H9 (cell line): ENCODE results near the gene IFI27L1. TPM values are rescaled to one million over a fixed set of nuclear protein-coding genes. Genes with fewer than 3 reads are reported as not detected.

Source experiments
- DNase-seq: peaks from one replicate; pipeline ENCODE4 v3.0.0-alpha.2; 2017
- H2AFZ ChIP-seq: one replicate; pipeline ENCODE4 v1.6.1; 2013; ENCODE audit warnings: mild to moderate bottlenecking, low read length, control low read depth, moderate library complexity
- H2AK5ac ChIP-seq: 2 replicates; pipeline ENCODE4 v1.6.1; 2013; ENCODE audit warnings: low read length, control low read depth, mixed read lengths; ENCODE audit not compliant: insufficient read length
- H2BK120ac ChIP-seq: one replicate; pipeline ENCODE4 v1.6.1; 2013; ENCODE audit warnings: low read depth, mild to moderate bottlenecking, low read length, control low read depth, inconsistent platforms; ENCODE audit not compliant: poor library complexity, severe bottlenecking
- H2BK12ac ChIP-seq: 2 replicates; pipeline ENCODE4 v1.6.1; 2013; ENCODE audit warnings: low read length, control low read depth, mixed read lengths, low read depth; ENCODE audit not compliant: insufficient read length
- H2BK15ac ChIP-seq: 2 replicates; pipeline ENCODE4 v1.6.1; 2013; ENCODE audit warnings: low read depth, low read length, control low read depth
- H2BK20ac ChIP-seq: one replicate; pipeline ENCODE4 v1.6.1; 2013; ENCODE audit warnings: low read depth, mild to moderate bottlenecking, low read length, control low read depth, inconsistent platforms; ENCODE audit not compliant: poor library complexity, severe bottlenecking
- H2BK5ac ChIP-seq: 2 replicates; pipeline ENCODE4 v1.6.1; 2013; ENCODE audit warnings: low read length, control low read depth, mixed read lengths; ENCODE audit not compliant: insufficient read length
- H3K14ac ChIP-seq: 2 replicates; pipeline ENCODE4 v1.6.1; 2013; ENCODE audit warnings: low read length, control low read depth; ENCODE audit not compliant: insufficient read depth
- H3K18ac ChIP-seq: 2 replicates; pipeline ENCODE4 v1.6.1; 2013; ENCODE audit warnings: low read depth, mild to moderate bottlenecking, mixed read lengths, low read length, control low read depth; ENCODE audit not compliant: insufficient read length
- H3K23ac ChIP-seq: 2 replicates; pipeline ENCODE4 v1.6.1; 2013; ENCODE audit warnings: low read length, control low read depth, mixed read lengths, low read depth; ENCODE audit not compliant: insufficient read length
- H3K23me2 ChIP-seq: 2 replicates; pipeline ENCODE4 v1.6.1; 2013; ENCODE audit warnings: low read depth, mild to moderate bottlenecking, mixed read lengths, low read length, control low read depth; ENCODE audit not compliant: insufficient read length, poor library complexity, severe bottlenecking
- H3K27ac ChIP-seq: 2 replicates; pipeline ENCODE4 v1.5.1; 2013; ENCODE audit warnings: low read length, control low read depth, mixed read lengths, low read depth; ENCODE audit not compliant: insufficient read length
- H3K27me3 ChIP-seq: 2 replicates; pipeline ENCODE4 v1.6.1; 2013; ENCODE audit warnings: low read length, control low read depth, inconsistent platforms; ENCODE audit not compliant: insufficient read depth
- H3K4ac ChIP-seq: 2 replicates; pipeline ENCODE4 v1.6.1; 2013; ENCODE audit warnings: low read depth, mild to moderate bottlenecking, control low read depth, inconsistent platforms, low read length, moderate library complexity
- H3K4me1 ChIP-seq: 2 replicates; pipeline ENCODE4 v1.6.1; 2013; ENCODE audit warnings: low read length, control low read depth, inconsistent platforms; ENCODE audit not compliant: insufficient read depth
- H3K4me2 ChIP-seq: 2 replicates; pipeline ENCODE4 v1.6.1; 2013; ENCODE audit warnings: low read length, control low read depth, mixed read lengths; ENCODE audit not compliant: insufficient read length, insufficient read depth
- H3K56ac ChIP-seq: 2 replicates; pipeline ENCODE4 v1.6.1; 2013; ENCODE audit warnings: low read depth, mild to moderate bottlenecking, mixed read lengths, low read length, control low read depth; ENCODE audit not compliant: insufficient read length
- H3K79me1 ChIP-seq: 2 replicates; pipeline ENCODE4 v1.6.1; 2013; ENCODE audit warnings: low read depth, mild to moderate bottlenecking, moderate library complexity, low read length, control low read depth, inconsistent platforms; ENCODE audit not compliant: insufficient read depth, poor library complexity, severe bottlenecking
- H3K79me2 ChIP-seq: 2 replicates; pipeline ENCODE4 v1.6.1; 2013; ENCODE audit warnings: low read length, control low read depth, inconsistent platforms; ENCODE audit not compliant: insufficient read depth
- H3K9ac ChIP-seq: 2 replicates; pipeline ENCODE4 v1.6.1; 2013; ENCODE audit warnings: low read length, control low read depth, mixed read lengths; ENCODE audit not compliant: insufficient read length; ENCODE audit errors: extremely low read depth
- H3K9me3 ChIP-seq: one replicate; pipeline ENCODE4 v1.6.1; 2013; ENCODE audit warnings: low read depth, low read length, inconsistent platforms; ENCODE audit not compliant: control insufficient read depth
- H3T11ph ChIP-seq: one replicate; pipeline ENCODE4 v1.6.1; 2013; ENCODE audit warnings: mild to moderate bottlenecking, low read length, control low read depth, inconsistent platforms
- H4K20me1 ChIP-seq: one replicate; pipeline ENCODE4 v1.6.1; 2013; ENCODE audit not compliant: control insufficient read depth, insufficient read length, insufficient read depth
- H4K5ac ChIP-seq: 2 replicates; pipeline ENCODE4 v1.6.1; 2013; ENCODE audit warnings: low read depth, mild to moderate bottlenecking, mixed read lengths, low read length, control low read depth; ENCODE audit not compliant: insufficient read length
- H4K8ac ChIP-seq: replicated peaks from 2 replicates; pipeline ENCODE4 v1.6.1; 2013; ENCODE audit warnings: low read length, control low read depth, mixed read lengths, low read depth; ENCODE audit not compliant: insufficient read length
- H4K91ac ChIP-seq: 2 replicates; pipeline ENCODE4 v1.6.1; 2013; ENCODE audit warnings: low read depth, mild to moderate bottlenecking, moderate library complexity, mixed read lengths, low read length, control low read depth; ENCODE audit not compliant: insufficient read length
- H3K27ac Mint-ChIP-seq, 3 experiments: 2 replicates in 2 of 3; 3 replicates in 1 of 3; pipeline ENCODE4 v1.8.0; 2020 to 2021; ENCODE audit warnings: mixed read lengths in 3 of 3, mild to moderate bottlenecking in 1 of 3, moderate library complexity in 1 of 3
- H3K27me3 Mint-ChIP-seq: 2 replicates; pipeline ENCODE4 v1.8.0; 2021; ENCODE audit warnings: low read depth, mild to moderate bottlenecking, moderate library complexity, mixed read lengths
- H3K36me3 Mint-ChIP-seq, 3 experiments: 2 replicates in 2 of 3; 3 replicates in 1 of 3; pipeline ENCODE4 v1.8.0; 2020 to 2021; ENCODE audit warnings: low read depth in 3 of 3, mixed read lengths in 3 of 3; ENCODE audit not compliant: insufficient read depth in 1 of 3
- H3K4me1 Mint-ChIP-seq, 2 experiments: 2 replicates each; pipeline ENCODE4 v1.8.0; 2020; ENCODE audit warnings: mixed read lengths in 2 of 2
- H3K4me3 Mint-ChIP-seq, 2 experiments: 2 replicates in 1 of 2; 3 replicates in 1 of 2; pipeline ENCODE4 v1.8.0; 2020 to 2021; ENCODE audit warnings: mild to moderate bottlenecking in 2 of 2, mixed read lengths in 2 of 2, moderate library complexity in 1 of 2
- H3K9me3 Mint-ChIP-seq, 2 experiments: 2 replicates in 1 of 2; 3 replicates in 1 of 2; pipeline ENCODE4 v1.8.0; 2020; ENCODE audit warnings: mild to moderate bottlenecking in 2 of 2, mixed read lengths in 2 of 2, moderate library complexity in 1 of 2
- WGBS: extraction: QIAGEN DNeasy Blood & Tissue Kit; methylation state at CpG from one replicate; pipeline ENCODE4 v1.1.7; 2013; ENCODE audit warnings: missing lambda C conversion rate, low lambda C conversion rate, mixed read lengths; ENCODE audit not compliant: insufficient read length; ENCODE audit errors: extremely low coverage; 5-methylcytosine and 5-hydroxymethylcytosine counted together
- total RNA-seq: library from RNA; stranded (reverse); gene quantifications from 2 replicates; pipeline ENCODE4 v1.2.1, GENCODE V29; 2021
- TF ChIP-seq, protein P1 (sequence below): fragments of 200-600 bp; sonication (generic); conservative IDR thresholded peaks from 3 replicates; pipeline ENCODE4 v1.8.0; 2021; ENCODE audit warnings: antibody characterized with exemption, mild to moderate bottlenecking

The IFI27L1 gene
- total RNA-seq, 1 experiment from 2014 or later, result 27.4 TPM

DNA sequence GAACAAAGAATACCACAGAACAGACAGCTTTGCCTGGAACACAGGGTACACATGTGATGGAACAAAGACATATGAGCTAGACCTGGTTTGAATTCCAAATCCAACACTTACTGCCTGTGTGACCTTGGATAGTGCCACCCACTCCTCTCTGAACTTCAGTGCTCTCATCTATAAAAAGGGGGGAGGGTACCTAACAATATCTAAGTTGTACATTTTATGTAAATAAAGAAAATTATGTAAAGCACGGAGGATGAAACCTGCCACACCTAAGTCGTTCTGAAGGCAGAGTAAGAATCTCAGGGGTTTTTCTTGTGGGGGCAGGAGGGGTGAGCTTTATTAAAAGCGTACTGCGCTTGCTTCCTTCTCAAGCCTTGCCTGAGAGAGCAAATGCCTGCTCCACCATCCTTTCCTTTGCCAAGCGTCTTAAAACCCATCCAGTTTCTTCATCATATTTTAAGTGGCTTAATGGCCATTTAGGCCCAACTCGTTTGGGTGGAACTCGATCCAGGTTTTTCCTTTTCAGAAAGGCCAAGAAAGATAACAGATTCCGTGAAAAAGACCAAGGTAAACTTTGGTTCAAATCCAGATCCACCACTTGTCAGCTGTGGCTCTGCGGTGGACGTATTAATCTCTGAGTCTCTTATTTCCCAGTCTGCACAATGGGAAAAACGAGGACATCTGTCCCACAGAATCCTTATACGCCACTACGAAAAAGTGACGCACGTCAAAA, 1.1 kb upstream of the IFI27L1 start:
- Histone ChIP-seq H3K18ac (no peak overlapping the region), H3K27ac (no peak overlapping the region), H3K27me3 (no peaks in the 10 kb centered on the region), H3K23ac (no peak overlapping the region), H3K79me1 (peaks cover 4% of the 10 kb centered on the region), H2BK5ac (no peak overlapping the region), H3K4ac (no peak overlapping the region), H3K9ac (peak overlapping the region; percentile 57), H4K91ac (no peak overlapping the region), H3K9me3 (no peaks in the 10 kb centered on the region), H3K79me2 (peaks cover 36% of the 10 kb centered on the region), H2BK15ac (no peak overlapping the region), H2AK5ac (no peak overlapping the region), H3K4me2 (peak overlapping the region; percentile 84), H3K14ac (no peak overlapping the region), H2AFZ (no peak overlapping the region), H3K23me2 (peaks cover 8% of the 10 kb centered on the region), H2BK20ac (no peak overlapping the region), H4K8ac (no peak overlapping the region), H2BK12ac (no peak overlapping the region), H4K5ac (no peak overlapping the region), H4K20me1 (peaks cover 4% of the 10 kb centered on the region), H3K56ac (no peak overlapping the region), H3T11ph (no peak overlapping the region), H3K4me1 (peaks cover 2% of the 10 kb centered on the region), H2BK120ac (no peak overlapping the region)
- Mint-ChIP-seq H3K36me3 (peaks cover 37 to 38% (median 37%) of the 10 kb centered on the region in 3 experiments), H3K9me3 (peaks cover 7% of the 10 kb centered on the region in 2 experiments; a peak in 4 of 5 replicates), H3K4me1 (peaks cover 30 to 33% of the 10 kb centered on the region in 2 experiments), H3K4me3 (peak overlapping the region; percentile 99 to 100), H3K27me3 (no peaks in the 10 kb centered on the region), H3K27ac (peak overlapping the region; percentile 86 to 97 (median 96); a peak in 4 of 7 replicates)
- DNase-seq, result no peak
- TF ChIP-seq, protein P1, sequence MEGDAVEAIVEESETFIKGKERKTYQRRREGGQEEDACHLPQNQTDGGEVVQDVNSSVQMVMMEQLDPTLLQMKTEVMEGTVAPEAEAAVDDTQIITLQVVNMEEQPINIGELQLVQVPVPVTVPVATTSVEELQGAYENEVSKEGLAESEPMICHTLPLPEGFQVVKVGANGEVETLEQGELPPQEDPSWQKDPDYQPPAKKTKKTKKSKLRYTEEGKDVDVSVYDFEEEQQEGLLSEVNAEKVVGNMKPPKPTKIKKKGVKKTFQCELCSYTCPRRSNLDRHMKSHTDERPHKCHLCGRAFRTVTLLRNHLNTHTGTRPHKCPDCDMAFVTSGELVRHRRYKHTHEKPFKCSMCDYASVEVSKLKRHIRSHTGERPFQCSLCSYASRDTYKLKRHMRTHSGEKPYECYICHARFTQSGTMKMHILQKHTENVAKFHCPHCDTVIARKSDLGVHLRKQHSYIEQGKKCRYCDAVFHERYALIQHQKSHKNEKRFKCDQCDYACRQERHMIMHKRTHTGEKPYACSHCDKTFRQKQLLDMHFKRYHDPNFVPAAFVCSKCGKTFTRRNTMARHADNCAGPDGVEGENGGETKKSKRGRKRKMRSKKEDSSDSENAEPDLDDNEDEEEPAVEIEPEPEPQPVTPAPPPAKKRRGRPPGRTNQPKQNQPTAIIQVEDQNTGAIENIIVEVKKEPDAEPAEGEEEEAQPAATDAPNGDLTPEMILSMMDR, result no peak
- no CpG with 5 or more reads among the region's 15 CpGs for WGBS
